ENCODE results near the gene MEP1B. TPM values are rescaled to one million over a fixed set of nuclear protein-coding genes. Genes with fewer than 3 reads are reported as not detected.

The MEP1B gene
- total RNA-seq, 1 experiment from 2014 or later, result 0.26 TPM

GRCh38 chr18:32238635-32239268, 48.9 kb downstream of the MEP1B start:
- Histone ChIP-seq H3K27ac (ENCODE audit: low read depth, low read length, poor library complexity, severe bottlenecking) (no peak overlapping the region), H3K9me3 (ENCODE audit: low read depth, low read length, poor library complexity, severe bottlenecking) (no peaks in the 10 kb centered on the region), H3K27me3 (replicated peaks; ENCODE audit: insufficient read depth, low read depth, low read length, poor library complexity) (no peaks in the 10 kb centered on the region), H3K4me1 (ENCODE audit: insufficient read depth, low read length, poor library complexity, severe bottlenecking) (no peaks in the 10 kb centered on the region), H3K4me3 (ENCODE audit: low read depth, low read length, poor library complexity, severe bottlenecking) (no peak overlapping the region), H3K36me3 (ENCODE audit: insufficient read depth, low read length, poor library complexity, severe bottlenecking) (no peaks in the 10 kb centered on the region)
- ChIA-PET CTCF (no interaction called here), POLR2A (ENCODE audit: low non-redundant PET) (no interaction called here)
- intact Hi-C loops (cut with micrococcal nuclease; ENCODE audit: unreplicated experiment), result no loop called here
- BruUV-seq (replicated peaks), result no TSS peak
- no peak for TF ChIP-seq CTCF (conservative IDR thresholded peaks at IDR 0.05; ENCODE audit: low read depth, low read length)
- no peak for TF ChIP-seq EZH2 (IDR thresholded peaks at IDR 0.05; ENCODE audit: borderline replicate concordance, low read depth, low read length, poor library complexity, severe bottlenecking)
- DNase-seq (ENCODE audit: low spot score), result no peak

- TF ChIP-seq CTCF (conservative IDR thresholded peaks at IDR 0.05; ENCODE audit: low read depth, low read length), result no peak
- TF ChIP-seq EZH2 (IDR thresholded peaks at IDR 0.05; ENCODE audit: borderline replicate concordance, low read depth, low read length, poor library complexity, severe bottlenecking), result no peak
- intact Hi-C loops (cut with micrococcal nuclease; ENCODE audit: unreplicated experiment), result no loop called here
- Histone ChIP-seq H3K27me3 (replicated peaks; ENCODE audit: insufficient read depth, low read depth, low read length, poor library complexity) (no peaks in the 10 kb centered on the region), H3K4me1 (ENCODE audit: insufficient read depth, low read length, poor library complexity, severe bottlenecking) (no peaks in the 10 kb centered on the region), H3K27ac (ENCODE audit: low read depth, low read length, poor library complexity, severe bottlenecking) (no peak overlapping the region), H3K4me3 (ENCODE audit: low read depth, low read length, poor library complexity, severe bottlenecking) (no peak overlapping the region), H3K9me3 (ENCODE audit: low read depth, low read length, poor library complexity, severe bottlenecking) (no peaks in the 10 kb centered on the region), H3K36me3 (ENCODE audit: insufficient read depth, low read length, poor library complexity, severe bottlenecking) (no peaks in the 10 kb centered on the region)
- no TSS peak for BruUV-seq (replicated peaks)
- DNase-seq (ENCODE audit: low spot score), result no peak
- ChIA-PET CTCF (no interaction called here), POLR2A (ENCODE audit: low non-redundant PET) (no interaction called here)
These were observed 52.6 kb downstream of the MEP1B start for GRCh38 chr18:32242395-32242794.

- TF ChIP-seq CTCF (conservative IDR thresholded peaks at IDR 0.05; ENCODE audit: low read depth, low read length) (no peak), EZH2 (IDR thresholded peaks at IDR 0.05; ENCODE audit: borderline replicate concordance, low read depth, low read length, poor library complexity, severe bottlenecking) (no peak)
- H3K4me1 ChIP-seq (ENCODE audit: insufficient read depth, low read length, poor library complexity, severe bottlenecking), result no peaks in the 10 kb centered on the region
- H3K27me3 ChIP-seq (replicated peaks; ENCODE audit: insufficient read depth, low read depth, low read length, poor library complexity), result no peaks in the 10 kb centered on the region
- no peak overlapping the region for H3K4me3 ChIP-seq (ENCODE audit: low read depth, low read length, poor library complexity, severe bottlenecking)
- H3K9me3 ChIP-seq (ENCODE audit: low read depth, low read length, poor library complexity, severe bottlenecking), result no peaks in the 10 kb centered on the region
- no peaks in the 10 kb centered on the region for H3K36me3 ChIP-seq (ENCODE audit: insufficient read depth, low read length, poor library complexity, severe bottlenecking)
- ChIA-PET POLR2A (ENCODE audit: low non-redundant PET) (no interaction called here), CTCF (no interaction called here)
- intact Hi-C loops (cut with micrococcal nuclease; ENCODE audit: unreplicated experiment), result no loop called here
- no peak for DNase-seq (ENCODE audit: low spot score)
- no peak overlapping the region for H3K27ac ChIP-seq (ENCODE audit: low read depth, low read length, poor library complexity, severe bottlenecking)
- BruUV-seq (replicated peaks), result no TSS peak
These were observed 53.5 kb downstream of the MEP1B start for GRCh38 chr18:32243358-32243757.

Data from A673 (cell line).